Liver (tissue), 3 donors: ENCODE data around the gene SLC5A1.

ENCODE experiments used
- FOXA1 ChIP-seq: IDR thresholded peaks from 2 replicates; pipeline ENCODE4 v1.6.1; 2016; ENCODE audit warnings: antibody characterized with exemption
- GABPA ChIP-seq, 2 donors: IDR thresholded peaks in 1 of 2; conservative IDR thresholded peaks in 1 of 2; 2 replicates each; pipeline ENCODE4 v1.6.1; 2016; ENCODE audit warnings: antibody characterized with exemption in 2 of 2, mild to moderate bottlenecking in 1 of 2, moderate library complexity in 1 of 2
- RXRA ChIP-seq, 2 donors: IDR thresholded peaks; 2 replicates each; pipeline ENCODE4 v1.6.1; 2017 to 2018; ENCODE audit warnings: antibody characterized with exemption in 2 of 2, mild to moderate bottlenecking in 1 of 2
- TAF1 ChIP-seq: conservative IDR thresholded peaks from 2 replicates; pipeline ENCODE4 v1.6.1; 2016; ENCODE audit warnings: antibody characterized with exemption, mild to moderate bottlenecking
- YY1 ChIP-seq: IDR thresholded peaks from 2 replicates; pipeline ENCODE4 v1.6.1; 2016; ENCODE audit warnings: antibody characterized with exemption, mild to moderate bottlenecking
- TF ChIP-seq, protein P1 (sequence below): IDR thresholded peaks from 2 replicates; pipeline ENCODE4 v1.6.1; 2016; ENCODE audit warnings: antibody characterized with exemption
- TF ChIP-seq, protein P2 (sequence below): fragments of 150-350 bp; IDR thresholded peaks from 2 replicates; pipeline ENCODE4 v1.5.1; 2017; ENCODE audit warnings: improper control_type of control experiment, low read depth, low read length; ENCODE audit not compliant: missing input control
- TF ChIP-seq, protein P3 (sequence below): IDR thresholded peaks from 2 replicates; pipeline ENCODE4 v1.6.1; 2016; ENCODE audit warnings: antibody characterized with exemption
- donor health status: healthy.
- donor health status: healthy.

DNA sequence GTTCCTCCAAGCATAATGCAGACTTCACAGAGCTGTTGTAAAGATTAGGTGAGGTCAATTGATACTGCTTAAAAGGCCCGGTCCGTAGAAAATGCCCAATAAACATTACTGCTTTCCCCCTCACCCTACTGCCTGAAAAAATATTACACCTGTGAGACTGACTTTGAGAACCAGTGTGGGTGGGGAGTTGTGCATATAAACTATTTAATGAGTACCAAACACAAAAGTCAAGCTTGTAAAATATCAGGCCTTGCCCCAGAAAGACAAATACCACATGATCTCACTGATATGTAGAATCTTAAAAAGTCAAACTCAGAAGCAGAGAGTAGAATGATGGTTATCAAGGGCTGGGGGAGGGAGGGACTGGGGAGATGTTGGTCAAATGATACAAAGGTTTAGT, 69.3 kb downstream of the SLC5A1 start:
- TF ChIP-seq, protein P1, sequence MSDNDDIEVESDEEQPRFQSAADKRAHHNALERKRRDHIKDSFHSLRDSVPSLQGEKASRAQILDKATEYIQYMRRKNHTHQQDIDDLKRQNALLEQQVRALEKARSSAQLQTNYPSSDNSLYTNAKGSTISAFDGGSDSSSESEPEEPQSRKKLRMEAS, result no peak
- TF ChIP-seq, protein P2, sequence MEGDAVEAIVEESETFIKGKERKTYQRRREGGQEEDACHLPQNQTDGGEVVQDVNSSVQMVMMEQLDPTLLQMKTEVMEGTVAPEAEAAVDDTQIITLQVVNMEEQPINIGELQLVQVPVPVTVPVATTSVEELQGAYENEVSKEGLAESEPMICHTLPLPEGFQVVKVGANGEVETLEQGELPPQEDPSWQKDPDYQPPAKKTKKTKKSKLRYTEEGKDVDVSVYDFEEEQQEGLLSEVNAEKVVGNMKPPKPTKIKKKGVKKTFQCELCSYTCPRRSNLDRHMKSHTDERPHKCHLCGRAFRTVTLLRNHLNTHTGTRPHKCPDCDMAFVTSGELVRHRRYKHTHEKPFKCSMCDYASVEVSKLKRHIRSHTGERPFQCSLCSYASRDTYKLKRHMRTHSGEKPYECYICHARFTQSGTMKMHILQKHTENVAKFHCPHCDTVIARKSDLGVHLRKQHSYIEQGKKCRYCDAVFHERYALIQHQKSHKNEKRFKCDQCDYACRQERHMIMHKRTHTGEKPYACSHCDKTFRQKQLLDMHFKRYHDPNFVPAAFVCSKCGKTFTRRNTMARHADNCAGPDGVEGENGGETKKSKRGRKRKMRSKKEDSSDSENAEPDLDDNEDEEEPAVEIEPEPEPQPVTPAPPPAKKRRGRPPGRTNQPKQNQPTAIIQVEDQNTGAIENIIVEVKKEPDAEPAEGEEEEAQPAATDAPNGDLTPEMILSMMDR, result no peak
- TF ChIP-seq, protein P3, sequence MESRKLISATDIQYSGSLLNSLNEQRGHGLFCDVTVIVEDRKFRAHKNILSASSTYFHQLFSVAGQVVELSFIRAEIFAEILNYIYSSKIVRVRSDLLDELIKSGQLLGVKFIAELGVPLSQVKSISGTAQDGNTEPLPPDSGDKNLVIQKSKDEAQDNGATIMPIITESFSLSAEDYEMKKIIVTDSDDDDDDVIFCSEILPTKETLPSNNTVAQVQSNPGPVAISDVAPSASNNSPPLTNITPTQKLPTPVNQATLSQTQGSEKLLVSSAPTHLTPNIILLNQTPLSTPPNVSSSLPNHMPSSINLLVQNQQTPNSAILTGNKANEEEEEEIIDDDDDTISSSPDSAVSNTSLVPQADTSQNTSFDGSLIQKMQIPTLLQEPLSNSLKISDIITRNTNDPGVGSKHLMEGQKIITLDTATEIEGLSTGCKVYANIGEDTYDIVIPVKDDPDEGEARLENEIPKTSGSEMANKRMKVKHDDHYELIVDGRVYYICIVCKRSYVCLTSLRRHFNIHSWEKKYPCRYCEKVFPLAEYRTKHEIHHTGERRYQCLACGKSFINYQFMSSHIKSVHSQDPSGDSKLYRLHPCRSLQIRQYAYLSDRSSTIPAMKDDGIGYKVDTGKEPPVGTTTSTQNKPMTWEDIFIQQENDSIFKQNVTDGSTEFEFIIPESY, result no peak
- TF ChIP-seq GABPA (IDR thresholded peaks at IDR 0.05 in 1 of 2, conservative IDR thresholded peaks at IDR 0.05 in 1 of 2) (no peak), TAF1 (no peak), FOXA1 (no peak), YY1 (no peak), RXRA (IDR thresholded peaks at IDR 0.05) (no peak)
